KOPT-K1 (cell line): Measurements from ENCODE around the gene CD2.

Experiments used
- H3K27ac ChIP-seq: fragments of 200-600 bp; sonication (generic); 2 replicates; pipeline ENCODE4 v1.5.1; 2016; ENCODE audit warnings: antibody characterized with exemption, mild to moderate bottlenecking, low read depth, low read length; ENCODE audit not compliant: poor library complexity, severe bottlenecking
- H3K36me3 ChIP-seq: fragments of 200-600 bp; sonication (generic); 2 replicates; pipeline ENCODE4 v1.5.1; 2017; ENCODE audit warnings: antibody characterized with exemption, mild to moderate bottlenecking, low read length, moderate library complexity; ENCODE audit not compliant: insufficient read depth
- H3K9me3 ChIP-seq: fragments of 200-600 bp; sonication (generic); 2 replicates; pipeline ENCODE4 v1.5.1; 2017; ENCODE audit warnings: antibody characterized with exemption, low read length, mild to moderate bottlenecking; ENCODE audit not compliant: insufficient read depth, poor library complexity, severe bottlenecking

CD2 gene

GRCh38 chr1:116807394-116808199, 53.4 kb downstream of the CD2 start:
- Histone ChIP-seq H3K27ac (peak overlapping the region; percentile 65), H3K9me3 (peaks cover 15% of the 10 kb centered on the region), H3K36me3 (no peaks in the 10 kb centered on the region)

DNA sequence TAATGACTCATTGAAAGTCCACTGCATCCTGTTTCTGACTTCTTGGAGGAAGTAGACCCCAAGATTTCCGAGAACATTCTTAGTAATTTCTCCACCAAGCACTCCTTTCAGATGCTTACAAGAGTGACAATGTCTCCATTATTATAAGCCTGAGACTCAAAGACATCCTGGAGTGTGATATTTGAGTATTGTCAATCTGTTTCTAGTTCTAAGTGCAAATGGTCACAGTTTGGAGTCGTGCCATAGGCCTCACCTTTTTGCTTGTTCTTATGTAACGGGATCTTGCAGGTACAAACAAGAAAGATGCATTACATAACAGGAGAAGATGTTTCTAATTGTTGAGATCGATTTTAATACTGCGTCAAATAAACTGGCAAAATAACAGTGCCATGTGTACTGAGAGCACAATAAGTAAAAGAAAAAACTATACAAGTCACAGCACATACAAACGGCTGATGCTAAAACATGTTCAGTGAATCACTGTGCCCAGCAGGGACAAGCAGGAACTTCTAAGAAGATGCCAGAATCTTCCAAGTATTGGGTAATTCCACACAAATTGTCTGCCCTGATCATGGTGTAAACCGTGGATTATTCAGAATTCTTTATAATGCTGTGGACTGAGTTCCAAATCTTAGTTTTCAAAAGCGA, 54.1 kb downstream of the CD2 start:
- Histone ChIP-seq H3K36me3 (no peaks in the 10 kb centered on the region), H3K27ac (peak overlapping the region; percentile 65)

GRCh38 chr1:116808848-116809508, 54.7 kb downstream of the CD2 start:
- H3K27ac ChIP-seq, result peak overlapping the region; percentile 65
- peaks cover 29% of the 10 kb centered on the region for H3K9me3 ChIP-seq
- no peaks in the 10 kb centered on the region for H3K36me3 ChIP-seq

More for the DNA sequence above, 54.1 kb downstream of the CD2 start:
- peaks cover 22% of the 10 kb centered on the region for H3K9me3 ChIP-seq

GRCh38 chr1:116811321-116811720, 57.1 kb downstream of the CD2 start:
- Histone ChIP-seq H3K9me3 (peaks cover 30% of the 10 kb centered on the region), H3K36me3 (no peaks in the 10 kb centered on the region), H3K27ac (no peak overlapping the region)

GRCh38 chr1:116814926-116815723, 60.9 kb downstream of the CD2 start:
- peak overlapping the region; percentile 87 for H3K27ac ChIP-seq
- H3K36me3 ChIP-seq, result no peaks in the 10 kb centered on the region

GRCh38 chr1:116817582-116818064, 63.4 kb downstream of the CD2 start:
- H3K27ac ChIP-seq, result peak overlapping the region; percentile 87
- no peaks in the 10 kb centered on the region for H3K36me3 ChIP-seq
- peaks cover 15% of the 10 kb centered on the region for H3K9me3 ChIP-seq

More at GRCh38 chr1:116814926-116815723, 60.9 kb downstream of the CD2 start:
- H3K9me3 ChIP-seq, result peaks cover 30% of the 10 kb centered on the region
